GM19395 (cell line): Measurements from ENCODE around the gene DIDO1.

Experiments used
- ATAC-seq: cut with Tn5 transposase; IDR thresholded peaks from one replicate; pipeline ENCODE4 v1.9.1; 2021; ENCODE audit warnings: mild to moderate bottlenecking, moderate library complexity; ENCODE audit not compliant: unreplicated experiment

Gene DIDO1

DNA sequence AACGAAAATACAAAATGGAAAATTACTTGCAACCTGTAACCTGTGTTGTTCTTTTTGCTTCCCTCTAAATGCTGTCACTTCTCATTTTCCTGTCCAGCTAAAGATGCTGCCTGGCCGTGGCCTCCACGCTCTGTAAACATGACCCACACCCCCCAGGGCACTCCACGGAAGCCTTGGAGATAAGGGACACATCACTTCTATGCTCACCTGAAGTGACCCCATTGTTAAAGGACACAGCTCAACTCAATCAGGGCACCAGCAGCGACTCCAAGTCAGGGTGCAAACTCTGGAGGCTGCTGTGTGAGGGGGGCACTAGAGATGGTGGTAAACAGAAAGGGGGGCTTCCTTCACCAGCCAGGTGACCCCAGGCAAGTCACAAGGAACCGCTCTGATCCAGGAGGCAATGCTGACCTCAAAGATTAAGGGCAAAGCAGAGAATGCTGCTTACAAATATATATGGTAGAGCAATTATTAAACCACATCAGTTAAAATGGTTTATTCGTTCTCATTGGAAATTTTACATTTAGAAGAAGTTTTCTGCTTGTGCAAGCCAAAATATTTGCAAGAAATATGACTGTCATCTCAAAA lies 13.2 kb downstream of the DIDO1 start:
- no peak for ATAC-seq

DNA sequence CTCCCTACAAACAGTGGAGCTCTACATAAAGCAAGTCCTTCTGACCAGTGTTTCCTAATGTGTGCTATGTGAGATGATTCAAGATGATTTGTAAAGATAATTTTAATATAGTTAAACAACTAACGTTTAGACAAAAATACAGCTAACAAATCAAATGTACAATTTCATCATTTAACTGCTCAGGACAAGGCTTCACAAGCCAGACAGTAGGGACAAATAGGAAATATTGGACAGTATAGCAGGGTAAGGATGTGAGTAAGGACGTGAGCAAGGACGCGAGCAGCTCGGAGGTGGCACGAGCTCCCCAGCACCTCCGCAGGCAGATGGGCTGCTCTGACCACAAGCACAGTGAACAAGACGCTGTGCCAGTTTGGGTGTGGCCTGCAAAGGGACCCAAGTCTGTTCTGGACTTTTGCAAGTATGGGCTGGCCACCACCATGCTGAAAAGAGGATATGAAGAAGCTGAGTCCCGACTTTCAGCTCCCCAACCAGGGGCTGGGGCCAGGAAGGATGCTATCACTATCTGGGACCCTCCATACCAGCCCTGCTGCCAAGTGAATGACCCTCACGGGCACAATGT lies 14.5 kb downstream of the DIDO1 start:
- no peak for ATAC-seq

DNA sequence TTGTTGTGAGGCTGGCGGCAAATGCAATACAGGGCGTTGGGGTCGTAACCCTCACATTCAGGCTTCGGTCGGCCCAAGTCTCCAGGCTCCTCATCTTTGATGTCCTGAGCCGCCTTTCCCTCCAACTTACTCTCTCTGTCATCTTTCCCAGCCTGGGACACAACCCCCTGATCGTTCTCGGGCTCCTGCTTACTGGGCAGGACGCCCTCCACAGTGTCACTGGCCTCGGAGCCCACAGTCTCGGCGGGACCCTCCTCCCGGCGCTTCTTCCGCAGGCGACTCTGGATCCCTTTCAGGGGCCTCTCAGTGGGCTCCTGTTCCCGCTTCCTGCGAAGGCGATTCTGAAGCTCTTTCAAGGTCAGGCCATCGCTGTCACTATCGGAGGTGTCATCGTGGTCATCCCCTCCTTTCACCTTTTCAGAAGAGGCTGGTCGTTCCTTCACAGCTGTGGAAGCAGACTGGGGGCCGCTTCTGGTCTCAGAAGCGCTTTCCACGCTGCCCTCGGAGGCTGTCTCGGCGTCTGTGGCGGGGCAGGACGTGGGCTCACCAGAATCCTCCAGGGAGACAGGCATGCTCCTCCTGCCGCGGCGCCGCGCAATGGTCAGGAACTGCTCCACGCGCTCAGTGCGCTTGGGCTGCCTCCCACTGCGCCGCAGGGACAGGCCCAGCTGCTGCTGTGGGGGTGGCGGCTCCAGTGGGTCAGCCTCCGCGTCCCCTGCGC lies 15.4 kb downstream of the DIDO1 start:
- ATAC-seq, result no peak

DNA sequence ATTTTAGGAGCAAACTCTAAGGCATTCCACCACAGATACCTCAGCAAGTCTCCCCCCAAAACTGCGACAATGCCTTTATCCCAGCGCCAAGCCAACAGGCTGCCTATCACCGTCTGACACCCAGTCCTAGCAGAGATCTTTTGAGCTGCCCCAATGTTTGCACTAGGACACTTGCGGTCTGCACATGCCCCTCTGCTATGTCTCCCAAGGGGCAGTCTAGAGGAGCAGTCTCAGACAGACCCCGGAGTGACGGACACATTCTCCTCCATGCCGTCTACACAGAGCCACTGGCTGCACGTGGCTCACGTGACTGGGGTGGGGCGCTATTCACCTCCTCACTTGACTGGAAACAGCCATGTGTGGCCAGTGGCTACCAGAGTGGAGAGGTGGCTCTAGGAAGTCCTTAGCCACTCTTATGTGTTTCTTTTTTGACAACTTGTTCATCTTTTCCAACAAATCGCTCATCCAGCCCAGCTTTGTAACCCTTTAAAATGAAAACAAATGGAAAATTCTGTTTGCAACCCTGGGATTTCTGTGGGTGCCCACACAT lies 16.0 kb downstream of the DIDO1 start:
- no peak for ATAC-seq

DNA sequence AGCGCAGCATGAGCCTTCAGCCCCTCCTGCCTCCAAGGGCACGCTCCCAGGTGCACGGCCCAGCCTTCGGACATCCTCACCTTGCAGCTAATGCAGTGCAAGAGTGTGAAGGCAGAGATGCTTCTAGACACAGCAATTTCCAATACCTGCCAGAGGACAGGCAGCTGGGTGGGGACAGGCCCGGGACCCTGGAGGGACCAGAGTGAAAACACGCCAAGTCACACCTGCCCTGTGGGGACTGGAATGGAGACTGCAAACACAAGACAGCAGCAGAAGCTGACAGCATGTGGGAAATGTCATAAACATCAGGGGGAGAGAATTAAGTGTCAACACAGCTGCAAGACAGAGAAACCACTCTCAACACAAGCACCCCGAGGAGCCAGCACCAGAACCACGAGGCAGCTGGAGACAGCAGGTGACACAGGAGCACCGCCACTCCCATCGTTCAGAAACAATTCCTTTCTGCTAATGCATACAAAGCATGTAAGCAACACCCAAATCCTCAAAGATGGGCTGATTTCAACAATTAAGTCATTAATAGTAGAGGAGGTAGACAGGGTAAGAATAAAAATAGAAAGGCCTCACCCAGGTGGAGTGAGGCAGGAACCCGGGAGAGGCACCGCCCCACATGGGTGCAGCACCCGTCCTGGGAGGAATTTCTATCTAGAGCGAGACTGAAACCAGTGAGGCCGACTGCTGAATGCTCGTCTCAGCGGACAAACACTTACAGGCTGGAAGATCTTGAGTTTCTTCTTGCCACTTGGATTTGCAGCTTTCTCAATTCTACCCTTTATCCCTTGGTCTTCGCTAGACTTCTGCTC lies 17.1 kb downstream of the DIDO1 start:
- no peak for ATAC-seq

DNA sequence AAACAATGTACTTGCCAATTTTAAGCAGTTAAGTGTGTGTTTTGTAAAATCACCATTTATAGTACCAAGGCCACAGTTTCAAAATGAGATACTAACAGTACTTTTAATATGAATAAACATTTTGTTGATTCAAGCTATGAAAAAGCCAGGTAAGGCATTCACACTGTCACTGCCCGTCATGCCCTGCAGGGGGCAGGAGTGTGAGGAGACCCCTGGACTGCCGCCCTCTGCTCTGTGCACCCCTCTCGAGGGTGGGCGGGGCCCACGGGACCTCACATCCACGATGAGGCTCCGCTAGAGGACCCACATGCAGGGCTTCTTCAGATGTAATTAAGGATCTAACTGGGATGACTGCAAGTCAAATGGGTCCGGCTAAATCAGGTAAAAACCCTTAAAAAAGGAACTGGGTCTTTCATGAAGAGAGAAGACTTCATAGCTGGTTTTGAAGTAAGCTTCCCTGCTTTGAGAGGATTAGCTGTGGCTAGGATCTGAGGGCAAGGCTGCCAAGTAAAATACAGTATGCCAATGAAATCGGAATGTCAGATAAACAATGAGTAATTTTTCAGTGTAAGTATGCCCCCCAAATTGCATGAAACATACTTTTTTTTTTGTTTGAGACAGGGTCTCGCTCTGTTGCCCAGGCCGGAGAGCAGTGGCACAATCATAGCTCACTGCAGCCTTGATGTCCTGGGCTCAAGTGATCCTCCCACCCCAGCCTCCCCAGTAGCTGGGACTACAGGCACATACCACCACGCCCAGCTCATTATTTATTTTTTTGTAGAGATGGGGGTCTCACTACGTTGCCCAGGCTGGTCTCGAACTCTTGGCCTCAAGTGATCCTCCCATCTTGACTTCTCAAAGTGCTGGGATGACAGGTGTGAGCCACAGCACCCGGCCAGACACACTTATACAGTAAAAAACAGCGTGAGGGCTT lies 18.7 kb downstream of the DIDO1 start:
- no peak for ATAC-seq

DNA sequence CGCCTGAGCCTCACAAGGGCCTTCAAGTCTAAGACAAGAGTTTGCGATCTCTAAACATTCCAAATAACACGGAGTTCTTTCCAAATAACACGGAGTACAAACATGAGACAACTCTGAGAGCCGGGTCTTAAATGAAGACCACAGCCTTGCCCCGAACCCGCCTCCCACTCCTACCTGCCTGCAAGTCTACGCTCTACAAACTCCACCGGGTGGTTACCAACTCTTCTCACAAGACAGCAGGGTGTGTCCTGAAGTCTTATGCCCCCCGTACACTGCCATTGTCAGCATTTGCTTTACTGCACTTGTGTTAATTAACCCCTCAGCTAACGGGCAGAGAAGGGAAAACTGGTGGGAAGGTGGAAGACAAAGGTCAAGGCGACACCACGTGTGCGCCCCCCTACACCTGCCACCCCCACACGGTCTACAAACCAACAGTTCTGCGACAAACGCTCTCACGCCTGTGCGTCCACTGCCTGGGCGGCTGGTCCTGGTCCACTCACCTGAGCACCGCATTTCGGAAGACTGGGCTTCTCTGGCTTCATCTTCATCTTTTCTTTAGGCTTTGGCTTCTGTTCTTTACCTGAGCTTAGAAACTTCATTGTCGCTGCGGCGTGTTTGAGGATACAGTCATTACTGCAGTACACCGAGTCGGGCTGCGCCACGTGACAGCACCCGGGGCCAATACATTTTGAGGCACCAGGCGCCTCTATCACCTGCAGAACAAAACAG lies 19.5 kb downstream of the DIDO1 start:
- ATAC-seq, result no peak

DNA sequence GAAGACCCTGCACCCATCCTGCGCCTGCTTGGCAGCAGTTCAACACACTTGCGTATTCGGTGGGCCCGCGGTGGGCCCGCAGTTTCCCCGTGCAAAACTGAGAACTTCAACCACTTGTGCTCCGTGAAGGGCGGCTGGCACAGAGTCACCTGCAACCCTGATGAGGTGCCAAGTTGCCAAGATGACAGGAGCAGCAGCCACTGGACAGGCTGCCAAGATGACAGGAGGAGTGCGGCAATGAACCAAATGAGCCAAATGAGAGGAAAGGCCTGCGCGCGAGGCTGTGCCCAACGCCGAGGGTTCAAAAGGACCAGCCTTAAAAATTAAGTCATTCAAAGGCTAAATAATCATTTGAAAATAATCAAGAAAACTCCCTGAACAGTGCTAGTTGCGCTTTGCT lies 20.1 kb downstream of the DIDO1 start:
- ATAC-seq, result no peak

DNA sequence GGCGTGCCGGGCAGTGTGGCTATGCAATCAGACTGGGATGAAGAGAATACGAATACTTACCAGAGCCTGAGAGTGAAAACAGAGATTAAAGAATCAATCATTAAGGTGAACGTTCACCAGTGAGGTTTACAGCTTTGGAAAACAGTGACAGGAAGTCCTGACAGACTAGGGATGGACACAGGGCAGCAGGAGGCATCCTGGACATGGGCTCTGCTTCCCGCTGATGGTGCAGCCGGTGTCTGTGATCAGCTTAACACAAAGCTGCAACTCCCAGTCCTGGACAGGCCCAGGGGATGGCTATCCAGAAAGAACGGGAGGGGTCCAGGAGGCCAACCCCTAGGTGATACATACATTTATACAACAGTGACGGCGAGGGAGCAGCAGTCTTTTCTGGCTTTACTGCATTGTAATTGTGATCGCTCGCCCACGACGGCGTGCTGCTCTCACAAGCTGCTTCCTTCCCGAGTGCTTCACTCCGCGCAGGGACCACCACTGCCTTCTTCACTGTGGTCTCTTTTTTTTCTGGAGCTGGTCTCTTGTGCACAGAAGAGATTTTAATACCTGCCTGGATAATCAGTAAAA lies 20.7 kb downstream of the DIDO1 start:
- no peak for ATAC-seq

DNA sequence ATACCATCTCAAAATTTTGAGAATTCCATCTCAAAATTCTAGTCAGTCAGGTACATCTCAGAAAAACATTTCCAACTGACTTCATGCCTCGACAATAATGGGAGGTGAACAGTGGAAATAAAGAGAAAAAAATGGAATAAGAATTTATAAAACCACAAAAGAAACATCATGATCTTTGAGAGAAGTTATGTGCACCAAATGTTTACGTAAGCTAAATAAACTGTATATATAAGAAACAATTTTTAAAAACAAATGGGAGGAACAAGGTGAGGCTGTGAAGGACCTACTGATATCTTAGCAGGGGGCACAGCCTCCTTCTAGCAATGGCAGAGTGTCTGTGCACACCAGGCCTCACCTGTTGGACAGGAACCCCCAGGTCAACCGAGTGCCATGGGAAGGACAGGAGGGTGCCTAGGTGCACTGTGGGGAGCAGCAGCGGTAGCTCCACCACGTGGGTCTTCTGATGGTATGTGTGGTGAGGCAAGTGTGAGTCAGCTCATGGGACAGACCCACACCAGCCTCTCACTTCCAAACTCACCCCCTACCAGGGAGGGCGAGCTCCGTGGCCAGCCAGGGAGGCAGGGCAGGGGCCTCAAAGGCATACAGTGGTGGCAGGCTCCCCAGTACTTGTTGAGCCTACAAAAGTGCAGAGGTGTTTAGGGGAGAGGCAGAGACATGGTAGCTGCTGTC lies 23.2 kb downstream of the DIDO1 start:
- ATAC-seq, result no peak

DNA sequence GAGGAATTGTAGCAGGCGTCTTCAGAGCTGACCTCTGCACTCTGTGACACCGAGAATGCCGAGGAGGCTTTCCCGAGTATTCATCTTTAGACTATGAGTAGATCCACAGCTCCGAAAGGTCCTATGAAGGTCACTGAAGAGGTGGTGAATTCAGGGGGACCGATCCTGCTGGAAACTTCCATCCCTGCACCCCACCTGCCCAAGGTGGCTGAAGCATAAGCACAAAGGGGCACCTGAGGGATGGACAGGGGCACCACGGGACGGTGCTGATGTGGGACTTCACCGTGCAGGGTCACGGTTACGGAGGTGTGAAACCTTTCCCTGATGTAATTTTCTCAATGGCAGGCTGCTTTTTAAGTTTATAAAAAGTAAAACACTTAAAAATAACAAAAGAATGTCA lies 24.4 kb downstream of the DIDO1 start:
- ATAC-seq, result no peak

DNA sequence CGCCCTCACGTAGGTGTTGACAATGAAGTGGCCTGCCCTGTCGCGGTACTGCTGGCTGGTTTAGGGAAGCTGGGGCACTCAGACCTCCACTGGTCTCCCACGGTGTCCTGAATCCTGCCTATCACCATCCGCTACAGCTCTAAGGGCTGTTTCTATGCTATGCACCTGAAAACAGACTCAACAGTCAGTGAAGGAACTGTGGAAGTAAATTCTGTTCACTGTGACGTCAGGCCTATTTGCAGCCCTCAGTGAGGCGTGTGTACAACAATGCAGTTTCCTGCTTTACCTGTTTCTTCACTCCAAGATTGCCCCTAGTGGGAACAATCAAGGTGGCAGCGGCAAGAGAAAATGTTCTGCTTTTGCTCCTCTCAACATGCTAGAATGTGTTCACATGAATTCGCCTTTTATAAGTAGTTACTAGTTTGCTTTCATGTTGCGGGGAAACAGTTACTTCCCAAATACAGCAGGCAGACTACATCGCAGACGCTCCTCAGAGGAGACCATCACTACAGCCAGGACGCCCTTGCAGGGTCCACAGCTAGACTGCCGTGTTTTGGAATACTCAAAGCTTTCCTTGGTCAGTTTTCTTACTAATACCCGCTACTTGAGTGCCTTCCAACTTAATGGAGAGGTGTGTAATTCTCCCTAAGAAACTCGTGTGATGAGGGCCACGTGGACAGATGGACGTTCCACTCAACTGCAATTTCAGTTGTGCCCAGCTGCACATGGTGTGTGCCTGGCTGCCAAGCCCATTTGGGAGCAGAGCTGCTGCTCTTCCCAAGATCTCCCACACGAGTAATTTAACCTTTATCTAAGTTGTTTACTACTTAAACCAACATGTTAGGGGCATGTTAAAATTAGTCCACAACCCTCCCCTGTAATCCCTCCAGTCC lies 25.4 kb downstream of the DIDO1 start:
- peak; percentile 7 for ATAC-seq

DNA sequence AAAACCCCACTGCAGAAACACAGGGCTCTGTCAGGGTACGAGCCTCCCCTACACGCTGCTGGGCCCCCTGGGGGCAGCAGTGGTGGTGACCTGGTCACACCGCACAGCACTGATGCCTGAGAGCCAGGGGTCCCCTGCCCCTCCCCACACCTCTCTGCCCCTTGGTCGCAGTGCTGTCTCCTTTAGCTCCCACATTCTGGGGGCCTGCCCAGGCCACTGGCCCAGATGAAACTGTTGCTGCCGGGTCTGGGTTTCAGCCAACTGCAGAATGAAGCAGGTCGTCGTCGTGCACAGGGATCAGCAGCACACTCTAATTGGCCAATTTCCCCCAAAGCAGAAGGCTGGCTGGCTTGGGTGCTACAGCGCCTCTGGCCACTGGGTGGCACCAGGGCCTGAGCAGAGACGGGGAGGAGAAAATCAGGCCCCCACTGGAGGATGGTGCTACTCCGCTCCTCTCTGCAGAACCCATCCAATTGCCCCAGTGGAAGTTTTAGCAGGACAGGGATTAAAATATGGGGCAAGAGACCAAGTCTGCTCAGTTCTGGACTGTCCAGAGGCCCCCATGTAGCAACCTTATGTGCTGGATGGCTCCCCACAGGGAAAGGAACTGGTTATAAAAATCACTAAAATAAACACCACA lies 26.1 kb downstream of the DIDO1 start:
- ATAC-seq, result peak; percentile 78

DNA sequence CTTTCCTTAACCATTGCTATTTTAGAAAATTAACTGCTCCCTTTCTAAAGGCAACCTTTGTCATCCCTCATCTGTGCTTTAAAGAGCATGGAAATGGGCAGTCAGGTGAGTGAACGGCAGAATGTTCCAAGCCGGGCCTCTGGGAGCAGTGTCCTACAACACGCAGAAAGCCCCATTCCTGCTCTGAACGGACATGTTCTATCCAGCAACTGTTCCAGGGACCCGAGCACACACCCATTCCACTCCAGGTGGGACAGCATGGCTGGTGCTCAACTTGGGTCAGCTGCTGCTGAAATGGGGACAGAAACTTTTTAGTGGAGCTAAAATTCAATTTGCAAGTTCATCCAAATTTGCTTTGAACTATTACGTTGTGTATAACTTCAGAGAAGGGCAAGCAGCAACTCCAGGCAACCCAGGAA lies 26.7 kb downstream of the DIDO1 start:
- ATAC-seq, result no peak

DNA sequence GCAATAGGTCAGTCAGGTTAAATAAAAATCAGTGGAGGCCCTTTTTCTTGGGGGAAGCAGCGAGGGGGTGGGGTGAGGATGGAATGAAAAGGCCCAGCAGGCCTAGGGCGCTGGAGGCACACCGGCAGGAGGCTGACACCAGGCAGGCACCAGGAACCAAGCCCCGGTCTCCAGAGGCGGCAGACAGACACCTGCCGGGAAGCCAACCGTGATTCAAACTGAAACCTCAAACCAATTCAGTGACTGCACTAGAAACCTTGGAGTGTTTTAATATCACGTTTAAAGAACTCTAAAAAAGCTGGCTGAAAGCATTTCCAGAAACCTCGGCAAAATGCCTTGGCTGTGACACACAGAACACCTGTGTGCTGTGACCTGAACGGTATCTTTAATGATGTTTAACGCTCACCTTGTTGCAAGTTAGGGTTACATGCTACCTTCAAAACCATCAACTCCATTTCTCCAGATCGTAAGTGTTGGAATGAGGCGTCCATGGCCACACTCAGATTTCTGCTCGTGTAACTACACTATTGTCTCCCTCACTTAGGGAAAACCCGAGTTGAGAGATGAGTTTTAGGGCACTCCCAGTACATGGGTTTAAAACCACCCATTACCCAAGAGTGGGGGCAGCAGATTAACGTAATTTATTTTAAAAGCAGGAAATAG lies 27.2 kb downstream of the DIDO1 start:
- ATAC-seq, result peak; percentile 51

DNA sequence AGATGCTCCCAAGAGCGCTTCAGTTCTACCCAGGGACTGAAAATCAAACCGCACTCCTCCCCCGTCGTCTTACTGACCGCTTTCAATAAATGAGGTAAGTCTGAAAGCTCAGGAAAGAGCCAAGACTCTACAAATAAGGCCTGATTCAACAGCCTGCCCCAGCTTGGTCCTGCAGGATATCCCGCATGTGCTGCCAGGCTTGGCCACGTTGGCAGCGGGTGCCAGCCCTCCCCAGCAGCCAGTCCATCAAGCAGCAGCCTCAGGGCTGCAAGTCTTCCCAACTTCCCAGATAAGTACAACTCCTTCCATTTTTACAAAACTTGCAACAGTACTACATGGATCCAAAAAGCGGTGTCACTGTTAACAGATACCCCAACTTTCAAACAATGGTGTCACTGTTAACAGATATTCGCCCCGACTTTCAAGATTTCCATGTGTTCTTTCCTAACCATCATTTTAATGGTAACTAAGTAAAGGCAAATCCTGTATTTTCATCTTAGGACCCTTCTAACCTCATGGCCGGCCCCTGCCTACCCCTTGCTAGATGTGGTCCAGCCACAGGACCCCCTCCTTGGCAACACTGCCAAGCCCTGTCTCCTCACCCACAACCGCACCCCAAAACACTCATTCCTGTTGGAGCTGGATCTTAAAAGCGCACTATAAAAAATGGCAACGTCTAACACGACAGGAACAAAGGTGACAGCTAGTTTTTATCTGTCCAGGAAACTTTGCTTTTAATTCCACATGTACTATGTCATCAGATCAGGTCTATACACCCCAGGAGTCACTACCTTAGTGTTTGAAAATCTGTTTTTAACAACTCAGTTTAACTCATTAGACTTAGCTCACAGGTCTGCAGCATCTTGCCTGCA lies 28.0 kb downstream of the DIDO1 start:
- ATAC-seq, result no peak
